ENCODE results near the gene FOXK1.

DNA sequence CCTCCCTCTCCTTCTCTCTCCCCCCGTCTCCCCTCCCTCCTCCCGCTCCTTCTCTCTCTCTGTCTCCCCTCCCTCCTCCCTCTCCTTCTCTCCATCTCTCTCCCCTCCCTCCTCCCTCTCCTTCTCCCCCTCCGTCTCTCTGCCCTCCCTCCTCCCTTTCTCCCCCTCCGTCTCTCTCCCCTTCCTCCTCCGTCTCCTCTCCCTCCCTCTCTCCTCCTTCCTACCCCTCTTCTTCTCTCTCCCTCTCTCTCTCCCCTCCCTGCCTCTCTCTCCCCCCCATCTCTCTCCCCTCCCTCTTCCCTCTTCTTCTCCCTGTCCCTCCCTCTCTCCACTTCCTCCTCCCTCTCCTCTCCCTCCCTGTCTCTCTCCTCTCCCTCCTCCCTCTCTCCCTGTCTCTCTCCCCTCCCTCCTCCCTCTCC, 125.5 kb downstream of the FOXK1 start:
- no peak for TF ChIP-seq CTCF (conservative IDR thresholded peaks at IDR 0.05 in 1 of 2, IDR thresholded peaks at IDR 0.05 in 1 of 2; ENCODE audit: low read depth in 1 of 2, low read length in 2 of 2)
- no peak for TF ChIP-seq EZH2 (IDR thresholded peaks at IDR 0.05; ENCODE audit: low read length, missing control alignments)

Measured in fibroblast of lung (primary cell).